Hair follicle dermal papilla cell (primary cell): ENCODE data around the gene PTTG1. TPM values are rescaled to one million over a fixed set of nuclear protein-coding genes. Genes with fewer than 3 reads are reported as not detected.

ENCODE experiments used
- small RNA-seq: library from RNA; depleted of rRNA; stranded (forward); fragments of <200 nt; gene quantifications from one replicate; pipeline ENCODE3, GENCODE V24; 2012
- total RNA-seq: library from RNA; depleted of rRNA; stranded (reverse); fragments of >200 nt; gene quantifications from 2 replicates; pipeline ENCODE4 v1.2.3, GENCODE V29; 2012

Gene PTTG1
- total RNA-seq = 16.6 and 18.9 TPM in 2 replicates

DNA sequence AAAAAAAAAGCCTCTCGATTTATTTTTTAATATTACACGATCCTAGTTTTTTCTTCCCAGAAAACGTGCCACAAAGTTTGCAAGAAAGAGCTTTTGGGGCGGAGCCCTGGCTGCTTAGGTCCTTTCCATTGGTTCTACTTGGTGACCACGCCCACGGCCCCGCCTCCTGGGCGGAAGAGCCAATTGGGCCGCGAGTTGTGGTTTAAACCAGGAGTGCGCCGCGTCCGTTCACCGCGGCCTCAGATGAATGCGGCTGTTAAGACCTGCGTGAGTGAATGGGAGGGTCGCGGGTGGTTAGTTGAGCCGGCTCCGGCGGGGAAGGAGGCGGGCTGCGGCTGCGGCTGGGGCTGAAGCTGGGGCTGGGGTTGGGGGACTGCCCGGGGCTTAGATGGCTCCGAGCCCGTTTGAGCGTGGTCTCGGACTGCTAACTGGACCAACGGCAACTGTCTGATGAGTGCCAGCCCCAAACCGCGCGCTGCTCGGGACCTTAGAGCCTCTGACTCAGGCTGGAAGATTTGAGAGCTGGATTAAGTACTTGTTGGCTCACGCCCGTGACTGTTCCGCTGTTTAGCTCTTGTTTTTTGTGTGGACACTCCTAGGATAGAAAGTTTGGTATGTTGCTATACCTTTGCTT lies at the start of gene PTTG1:
Gene PTTG1 (plus strand): TSS at position 231 of the 634 bp plus-strand sequence. CDS start 458 bp downstream, outside the sequence.

DNA sequence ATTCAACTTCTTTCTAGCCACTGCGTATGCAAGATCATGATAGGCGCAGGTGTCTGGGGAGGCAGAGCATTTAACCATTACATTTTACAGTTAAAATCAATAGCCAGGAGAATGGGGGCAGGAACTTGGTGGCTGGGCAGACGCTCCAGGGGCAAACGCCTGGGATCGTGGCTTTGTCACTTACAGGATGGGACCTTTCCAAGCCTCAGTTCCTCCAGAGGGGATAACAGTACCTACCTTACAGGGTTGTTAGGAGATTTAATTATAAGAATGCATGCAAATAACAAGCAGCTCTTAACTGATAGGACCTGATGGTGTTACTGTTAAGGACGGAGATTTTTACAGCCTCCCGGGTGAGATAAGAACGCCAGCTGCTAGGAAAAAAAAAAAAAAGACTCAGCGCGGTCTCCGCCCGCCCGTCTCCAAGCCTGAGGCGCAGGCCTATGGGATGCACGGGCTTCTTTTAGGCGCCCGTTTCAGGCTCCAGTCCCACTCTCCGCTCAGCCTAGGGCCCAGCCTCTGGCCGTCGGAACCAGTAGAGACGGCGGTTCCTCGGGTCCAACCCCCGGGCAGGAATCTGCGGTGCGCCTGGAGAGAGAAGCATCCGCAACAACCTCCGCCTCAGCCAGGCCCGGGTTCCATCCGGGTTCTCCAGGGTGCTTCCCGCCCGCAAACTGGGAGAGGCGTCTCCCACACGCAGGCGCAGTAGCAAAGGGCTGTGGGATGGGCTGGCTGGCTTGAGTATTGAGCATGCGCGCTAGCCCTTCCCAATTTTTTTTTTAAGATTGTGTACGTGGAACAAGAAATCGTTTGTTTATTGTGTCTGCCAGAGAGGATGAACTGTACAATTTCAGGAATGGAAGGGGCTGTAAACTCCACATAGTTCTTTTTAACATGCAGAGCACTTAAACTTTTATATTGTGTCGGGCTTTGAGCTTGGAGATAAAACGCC lies 22.0 kb upstream of the PTTG1 start, which contains the start of gene FAM200C:
Gene FAM200C (minus strand): TSS at position 653 of the 952 bp plus-strand sequence. CDS start 4,564 bp downstream, outside the sequence.

DNA sequence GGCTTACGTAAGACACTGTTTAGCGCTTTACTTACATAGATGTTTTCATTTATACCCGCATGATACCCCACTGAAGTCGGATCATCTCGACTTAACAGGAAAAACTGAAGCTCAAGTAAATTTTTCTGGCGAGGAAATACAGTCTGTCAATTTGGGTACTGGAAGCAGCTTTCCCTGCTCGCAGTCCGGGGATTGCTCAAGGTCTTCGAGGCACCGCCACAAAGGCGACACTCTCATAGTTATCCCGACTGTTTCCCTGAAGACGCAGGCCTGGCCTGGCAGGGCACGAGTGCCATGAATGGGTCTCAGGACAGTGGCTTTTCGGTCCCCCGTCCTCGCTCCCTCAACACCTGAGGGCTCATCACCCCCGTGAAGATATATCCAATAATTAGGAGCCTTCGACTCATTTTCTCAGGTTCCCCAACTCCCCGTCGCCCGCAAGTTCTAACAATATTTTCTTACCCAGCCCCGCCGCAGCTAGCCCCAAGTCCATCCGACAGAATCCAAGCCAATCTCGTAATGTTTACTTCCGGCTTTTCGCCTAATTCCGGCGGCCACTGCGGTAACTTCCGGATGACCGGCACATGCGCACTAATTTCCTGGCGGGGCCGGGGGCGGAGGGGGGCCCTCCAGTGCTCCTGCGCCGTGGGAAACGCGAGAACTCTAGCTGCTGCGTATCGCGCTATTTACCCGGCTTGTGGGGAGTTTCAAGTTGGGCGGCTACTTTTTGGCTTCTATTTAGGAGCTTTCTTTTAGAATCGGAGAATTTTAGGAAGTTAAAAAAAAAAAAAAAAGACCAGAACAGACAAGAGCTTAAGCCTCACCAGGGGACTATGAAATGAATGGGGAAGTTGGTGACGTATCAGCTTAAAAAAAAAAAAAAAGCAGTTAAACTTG lies 2.8 kb upstream of the PTTG1 start, which contains the start of gene SLU7:
Gene SLU7 (minus strand): TSS at position 521 of the 897 bp plus-strand sequence. CDS start 3,787 bp downstream, outside the sequence.

Small RNA genes within 50 kb of the gene (small RNA-seq; reads per million reads assigned to genes)
- not detected for gene MIR3142

Other genes starting within 250 kb of the PTTG1 start
- gene FABP6, start 192.3 kb upstream of the PTTG1 start, total RNA-seq = not detected in 2 replicates
- under 0.01 and 1.1 TPM in 2 replicates for gene CCNJL, start 109.3 kb upstream of the PTTG1 start, total RNA-seq
- 0.49 and 0.73 TPM in 2 replicates for gene C1QTNF2, start 51.2 kb upstream of the PTTG1 start, total RNA-seq
- gene FAM200C, start 21.8 kb upstream of the PTTG1 start, total RNA-seq = 1.7 and 3.2 TPM in 2 replicates
- gene SLU7, start 2.8 kb upstream of the PTTG1 start, total RNA-seq = 44.8 and 48.0 TPM in 2 replicates